SK-N-SH treated with all-trans-retinoic acid at 6 μM for 48 hours (cell line): ENCODE data around the gene LY6G6F.

ENCODE experiments used
- ATAC-seq: fragments of 200-7000 bp; cut with Tn5 transposase; 3 replicates; pipeline ENCODE4 v1.9.1; 2020; ENCODE audit warnings: mild to moderate bottlenecking, moderate library complexity
- ARNTL ChIP-seq: fragments of 450-650 bp; formaldehyde crosslinking; IDR thresholded peaks from 2 replicates; pipeline ENCODE4 v1.5.0; 2020; ENCODE audit warnings: low read depth, mild to moderate bottlenecking, moderate library complexity, borderline replicate concordance
- BACH2 ChIP-seq: fragments of 250-450 bp; sonication (Bioruptor Pico); IDR thresholded peaks from 2 replicates; pipeline ENCODE4 v1.9.0; 2021; ENCODE audit warnings: mild to moderate bottlenecking, borderline replicate concordance
- CSDC2 ChIP-seq: fragments of 250-450 bp; sonication (Bioruptor Pico); IDR thresholded peaks from 2 replicates; pipeline ENCODE4 v1.5.0; 2020; ENCODE audit warnings: mild to moderate bottlenecking, moderate library complexity
- GLIS3 ChIP-seq: fragments of 250-450 bp; sonication (Bioruptor Pico); IDR thresholded peaks from 2 replicates; pipeline ENCODE4 v1.5.0; 2020; ENCODE audit warnings: mild to moderate bottlenecking, moderate library complexity
- ISL1 ChIP-seq: fragments of 250-450 bp; sonication (Bioruptor Pico); IDR thresholded peaks from 2 replicates; pipeline ENCODE4 v2.1.2; 2022; ENCODE audit warnings: mild to moderate bottlenecking, moderate library complexity
- OSR1 ChIP-seq: fragments of 250-450 bp; sonication (Bioruptor Pico); IDR thresholded peaks from 2 replicates; pipeline ENCODE4 v1.8.0; 2022; ENCODE audit warnings: moderate library complexity, mild to moderate bottlenecking, inconsistent platforms
- PPARA ChIP-seq: fragments of 250-450 bp; sonication (Bioruptor Pico); IDR thresholded peaks from 2 replicates; pipeline ENCODE4 v1.5.0; 2020; ENCODE audit warnings: mild to moderate bottlenecking, borderline replicate concordance
- RARB ChIP-seq: fragments of 250-450 bp; sonication (Bioruptor Pico); IDR thresholded peaks from 2 replicates; pipeline ENCODE4 v1.8.0; 2021; ENCODE audit warnings: mild to moderate bottlenecking, moderate library complexity
- SNAI2 ChIP-seq: fragments of 250-450 bp; sonication (Bioruptor Pico); IDR thresholded peaks from 2 replicates; pipeline ENCODE4 v1.5.0; 2020; ENCODE audit warnings: mild to moderate bottlenecking, moderate library complexity
- TCF4 ChIP-seq: fragments of 250-450 bp; sonication (Bioruptor Pico); IDR thresholded peaks from 2 replicates; pipeline ENCODE4 v1.8.0; 2021; ENCODE audit warnings: mild to moderate bottlenecking, moderate library complexity, borderline replicate concordance
- TOX ChIP-seq: fragments of 250-450 bp; sonication (Bioruptor Pico); IDR thresholded peaks from 2 replicates; pipeline ENCODE4 v1.8.0; 2021; ENCODE audit warnings: mild to moderate bottlenecking, moderate library complexity, borderline replicate concordance
- ZFP3 ChIP-seq: fragments of 250-450 bp; sonication (Bioruptor Pico); IDR thresholded peaks from 2 replicates; pipeline ENCODE4 v1.5.0; 2020; ENCODE audit warnings: mild to moderate bottlenecking, moderate library complexity
- ZFP30 ChIP-seq: fragments of 450-650 bp; formaldehyde crosslinking; IDR thresholded peaks from 2 replicates; pipeline ENCODE4 v1.5.0; 2022; ENCODE audit warnings: mild to moderate bottlenecking, moderate library complexity
- ZNF565 ChIP-seq: fragments of 450-650 bp; formaldehyde crosslinking; conservative IDR thresholded peaks from 2 replicates; pipeline ENCODE4 v1.5.0; 2020; ENCODE audit warnings: low read depth, mild to moderate bottlenecking, moderate library complexity
- ZNF70 ChIP-seq: fragments of 450-650 bp; formaldehyde crosslinking; IDR thresholded peaks from 2 replicates; pipeline ENCODE4 v1.5.0; 2020; ENCODE audit warnings: mild to moderate bottlenecking, moderate library complexity
- ZNF8 ChIP-seq: fragments of 450-650 bp; formaldehyde crosslinking; IDR thresholded peaks from 2 replicates; pipeline ENCODE4 v1.5.0; 2020; ENCODE audit warnings: mild to moderate bottlenecking, moderate library complexity
- TF ChIP-seq, protein P1 (sequence below): fragments of 250-450 bp; sonication (Bioruptor Pico); IDR thresholded peaks from 2 replicates; pipeline ENCODE4 v1.5.0; 2020; ENCODE audit warnings: mild to moderate bottlenecking, moderate library complexity
- TF ChIP-seq, protein P2 (sequence below): fragments of 250-450 bp; sonication (Bioruptor Pico); IDR thresholded peaks from 2 replicates; pipeline ENCODE4 v1.5.1; 2021; ENCODE audit warnings: mild to moderate bottlenecking, moderate library complexity
- TF ChIP-seq, protein P3 (sequence below): fragments of 250-450 bp; sonication (Bioruptor Pico); IDR thresholded peaks from 2 replicates; pipeline ENCODE4 v1.8.0; 2021; ENCODE audit warnings: low read depth, mild to moderate bottlenecking, moderate library complexity, borderline replicate concordance
- TF ChIP-seq, protein P4 (sequence below): fragments of 250-450 bp; sonication (Bioruptor Pico); IDR thresholded peaks from 2 replicates; pipeline ENCODE4 v1.8.0; 2020; ENCODE audit warnings: mild to moderate bottlenecking, moderate library complexity, borderline replicate concordance
- TF ChIP-seq, protein P5 (sequence below): fragments of 250-450 bp; sonication (Bioruptor Pico); IDR thresholded peaks from 2 replicates; pipeline ENCODE4 v1.5.1; 2020; ENCODE audit warnings: low read depth, mild to moderate bottlenecking, moderate library complexity

LY6G6F gene

DNA sequence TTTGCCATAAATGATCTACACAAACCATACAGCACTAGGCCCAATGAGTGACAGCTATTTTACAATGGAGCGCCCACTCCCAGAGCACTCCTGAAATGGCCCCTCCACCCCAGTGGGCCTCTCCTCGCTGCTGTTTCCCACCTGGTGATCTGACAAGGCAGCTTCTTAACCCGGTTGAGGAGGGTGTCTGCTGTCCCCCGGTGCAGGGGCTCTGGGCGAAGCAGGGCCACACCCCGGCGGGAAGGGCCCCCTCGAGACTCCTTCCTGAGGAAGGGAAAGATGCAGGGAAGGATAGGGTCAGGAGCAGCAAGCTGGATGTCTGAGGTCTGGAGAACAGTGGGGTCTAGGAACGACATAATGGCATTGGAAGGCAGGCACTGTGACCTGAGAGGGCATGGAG lies 13.8 kb upstream of the LY6G6F start:
- TF ChIP-seq CSDC2: no peak
- TF ChIP-seq ZFP3: no peak
- no peak for TF ChIP-seq TCF4 (CRISPR knock-in tag)
- TF ChIP-seq, protein P1, sequence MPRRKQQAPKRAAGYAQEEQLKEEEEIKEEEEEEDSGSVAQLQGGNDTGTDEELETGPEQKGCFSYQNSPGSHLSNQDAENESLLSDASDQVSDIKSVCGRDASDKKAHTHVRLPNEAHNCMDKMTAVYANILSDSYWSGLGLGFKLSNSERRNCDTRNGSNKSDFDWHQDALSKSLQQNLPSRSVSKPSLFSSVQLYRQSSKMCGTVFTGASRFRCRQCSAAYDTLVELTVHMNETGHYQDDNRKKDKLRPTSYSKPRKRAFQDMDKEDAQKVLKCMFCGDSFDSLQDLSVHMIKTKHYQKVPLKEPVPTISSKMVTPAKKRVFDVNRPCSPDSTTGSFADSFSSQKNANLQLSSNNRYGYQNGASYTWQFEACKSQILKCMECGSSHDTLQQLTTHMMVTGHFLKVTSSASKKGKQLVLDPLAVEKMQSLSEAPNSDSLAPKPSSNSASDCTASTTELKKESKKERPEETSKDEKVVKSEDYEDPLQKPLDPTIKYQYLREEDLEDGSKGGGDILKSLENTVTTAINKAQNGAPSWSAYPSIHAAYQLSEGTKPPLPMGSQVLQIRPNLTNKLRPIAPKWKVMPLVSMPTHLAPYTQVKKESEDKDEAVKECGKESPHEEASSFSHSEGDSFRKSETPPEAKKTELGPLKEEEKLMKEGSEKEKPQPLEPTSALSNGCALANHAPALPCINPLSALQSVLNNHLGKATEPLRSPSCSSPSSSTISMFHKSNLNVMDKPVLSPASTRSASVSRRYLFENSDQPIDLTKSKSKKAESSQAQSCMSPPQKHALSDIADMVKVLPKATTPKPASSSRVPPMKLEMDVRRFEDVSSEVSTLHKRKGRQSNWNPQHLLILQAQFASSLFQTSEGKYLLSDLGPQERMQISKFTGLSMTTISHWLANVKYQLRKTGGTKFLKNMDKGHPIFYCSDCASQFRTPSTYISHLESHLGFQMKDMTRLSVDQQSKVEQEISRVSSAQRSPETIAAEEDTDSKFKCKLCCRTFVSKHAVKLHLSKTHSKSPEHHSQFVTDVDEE (CRISPR knock-in tag): no peak
- TF ChIP-seq, protein P2, sequence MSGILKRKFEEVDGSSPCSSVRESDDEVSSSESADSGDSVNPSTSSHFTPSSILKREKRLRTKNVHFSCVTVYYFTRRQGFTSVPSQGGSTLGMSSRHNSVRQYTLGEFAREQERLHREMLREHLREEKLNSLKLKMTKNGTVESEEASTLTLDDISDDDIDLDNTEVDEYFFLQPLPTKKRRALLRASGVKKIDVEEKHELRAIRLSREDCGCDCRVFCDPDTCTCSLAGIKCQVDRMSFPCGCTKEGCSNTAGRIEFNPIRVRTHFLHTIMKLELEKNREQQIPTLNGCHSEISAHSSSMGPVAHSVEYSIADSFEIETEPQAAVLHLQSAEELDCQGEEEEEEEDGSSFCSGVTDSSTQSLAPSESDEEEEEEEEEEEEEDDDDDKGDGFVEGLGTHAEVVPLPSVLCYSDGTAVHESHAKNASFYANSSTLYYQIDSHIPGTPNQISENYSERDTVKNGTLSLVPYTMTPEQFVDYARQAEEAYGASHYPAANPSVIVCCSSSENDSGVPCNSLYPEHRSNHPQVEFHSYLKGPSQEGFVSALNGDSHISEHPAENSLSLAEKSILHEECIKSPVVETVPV (CRISPR knock-in tag): no peak
- TF ChIP-seq, protein P3, sequence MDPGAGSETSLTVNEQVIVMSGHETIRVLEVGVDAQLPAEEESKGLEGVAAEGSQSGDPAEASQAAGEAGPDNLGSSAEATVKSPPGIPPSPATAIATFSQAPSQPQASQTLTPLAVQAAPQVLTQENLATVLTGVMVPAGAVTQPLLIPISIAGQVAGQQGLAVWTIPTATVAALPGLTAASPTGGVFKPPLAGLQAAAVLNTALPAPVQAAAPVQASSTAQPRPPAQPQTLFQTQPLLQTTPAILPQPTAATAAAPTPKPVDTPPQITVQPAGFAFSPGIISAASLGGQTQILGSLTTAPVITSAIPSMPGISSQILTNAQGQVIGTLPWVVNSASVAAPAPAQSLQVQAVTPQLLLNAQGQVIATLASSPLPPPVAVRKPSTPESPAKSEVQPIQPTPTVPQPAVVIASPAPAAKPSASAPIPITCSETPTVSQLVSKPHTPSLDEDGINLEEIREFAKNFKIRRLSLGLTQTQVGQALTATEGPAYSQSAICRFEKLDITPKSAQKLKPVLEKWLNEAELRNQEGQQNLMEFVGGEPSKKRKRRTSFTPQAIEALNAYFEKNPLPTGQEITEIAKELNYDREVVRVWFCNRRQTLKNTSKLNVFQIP (CRISPR knock-in tag): no peak
- no peak for TF ChIP-seq ARNTL
- no peak for TF ChIP-seq RARB (CRISPR knock-in tag)
- no peak for TF ChIP-seq OSR1 (CRISPR knock-in tag)
- TF ChIP-seq ZNF70 (CRISPR knock-in tag): no peak
- TF ChIP-seq, protein P4, sequence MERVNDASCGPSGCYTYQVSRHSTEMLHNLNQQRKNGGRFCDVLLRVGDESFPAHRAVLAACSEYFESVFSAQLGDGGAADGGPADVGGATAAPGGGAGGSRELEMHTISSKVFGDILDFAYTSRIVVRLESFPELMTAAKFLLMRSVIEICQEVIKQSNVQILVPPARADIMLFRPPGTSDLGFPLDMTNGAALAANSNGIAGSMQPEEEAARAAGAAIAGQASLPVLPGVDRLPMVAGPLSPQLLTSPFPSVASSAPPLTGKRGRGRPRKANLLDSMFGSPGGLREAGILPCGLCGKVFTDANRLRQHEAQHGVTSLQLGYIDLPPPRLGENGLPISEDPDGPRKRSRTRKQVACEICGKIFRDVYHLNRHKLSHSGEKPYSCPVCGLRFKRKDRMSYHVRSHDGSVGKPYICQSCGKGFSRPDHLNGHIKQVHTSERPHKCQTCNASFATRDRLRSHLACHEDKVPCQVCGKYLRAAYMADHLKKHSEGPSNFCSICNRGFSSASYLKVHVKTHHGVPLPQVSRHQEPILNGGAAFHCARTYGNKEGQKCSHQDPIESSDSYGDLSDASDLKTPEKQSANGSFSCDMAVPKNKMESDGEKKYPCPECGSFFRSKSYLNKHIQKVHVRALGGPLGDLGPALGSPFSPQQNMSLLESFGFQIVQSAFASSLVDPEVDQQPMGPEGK (CRISPR knock-in tag): no peak
- TF ChIP-seq ZNF565 (CRISPR knock-in tag): no peak
- no peak for TF ChIP-seq ZFP30 (CRISPR knock-in tag)
- no peak for TF ChIP-seq SNAI2
- TF ChIP-seq ISL1 (CRISPR knock-in tag): no peak
- no peak for TF ChIP-seq TOX (CRISPR knock-in tag)
- no peak for TF ChIP-seq BACH2 (CRISPR knock-in tag)
- ATAC-seq: no peak

DNA sequence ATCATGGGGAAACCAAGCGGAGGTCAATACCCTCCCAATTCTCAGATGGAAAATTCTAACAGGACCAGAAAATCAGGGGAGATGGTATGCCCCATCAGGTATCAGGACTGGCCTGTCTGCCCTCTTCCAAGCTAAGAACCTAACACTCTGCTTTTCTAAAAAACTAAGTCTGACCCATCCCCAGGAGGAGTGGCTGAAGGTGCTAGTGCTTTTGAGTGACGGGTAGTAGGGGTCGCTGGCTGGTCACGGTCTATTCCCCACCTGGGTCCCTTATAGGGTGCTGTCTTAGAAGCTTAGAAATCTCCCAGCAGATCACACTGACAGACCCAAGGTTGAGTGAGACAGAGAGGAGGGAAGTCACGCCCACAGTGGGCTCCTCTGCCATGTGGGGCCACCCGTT lies 13.1 kb upstream of the LY6G6F start:
- TF ChIP-seq GLIS3 (CRISPR knock-in tag) (no peak), PPARA (CRISPR knock-in tag) (no peak), ZNF565 (CRISPR knock-in tag) (no peak), SNAI2 (no peak), TCF4 (CRISPR knock-in tag) (no peak), ZFP3 (no peak), TOX (CRISPR knock-in tag) (no peak), BACH2 (CRISPR knock-in tag) (no peak), ZNF8 (CRISPR knock-in tag) (no peak)
- TF ChIP-seq, protein P1 (CRISPR knock-in tag): no peak
- TF ChIP-seq, protein P2 (CRISPR knock-in tag): no peak
- TF ChIP-seq, protein P5, sequence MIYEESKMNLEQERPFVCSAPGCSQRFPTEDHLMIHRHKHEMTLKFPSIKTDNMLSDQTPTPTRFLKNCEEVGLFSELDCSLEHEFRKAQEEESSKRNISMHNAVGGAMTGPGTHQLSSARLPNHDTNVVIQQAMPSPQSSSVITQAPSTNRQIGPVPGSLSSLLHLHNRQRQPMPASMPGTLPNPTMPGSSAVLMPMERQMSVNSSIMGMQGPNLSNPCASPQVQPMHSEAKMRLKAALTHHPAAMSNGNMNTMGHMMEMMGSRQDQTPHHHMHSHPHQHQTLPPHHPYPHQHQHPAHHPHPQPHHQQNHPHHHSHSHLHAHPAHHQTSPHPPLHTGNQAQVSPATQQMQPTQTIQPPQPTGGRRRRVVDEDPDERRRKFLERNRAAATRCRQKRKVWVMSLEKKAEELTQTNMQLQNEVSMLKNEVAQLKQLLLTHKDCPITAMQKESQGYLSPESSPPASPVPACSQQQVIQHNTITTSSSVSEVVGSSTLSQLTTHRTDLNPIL (CRISPR knock-in tag): no peak
- TF ChIP-seq, protein P4 (CRISPR knock-in tag): no peak
- TF ChIP-seq, all 23 proteins: peak for 0
- ATAC-seq: no peak
